GM19467 (cell line): ENCODE measurements around the gene PDGFA.

Experiments used
- ATAC-seq: cut with Tn5 transposase; IDR thresholded peaks from one replicate; pipeline ENCODE4 v1.9.1; 2021; ENCODE audit warnings: mild to moderate bottlenecking, moderate library complexity; ENCODE audit not compliant: unreplicated experiment

PDGFA gene

DNA sequence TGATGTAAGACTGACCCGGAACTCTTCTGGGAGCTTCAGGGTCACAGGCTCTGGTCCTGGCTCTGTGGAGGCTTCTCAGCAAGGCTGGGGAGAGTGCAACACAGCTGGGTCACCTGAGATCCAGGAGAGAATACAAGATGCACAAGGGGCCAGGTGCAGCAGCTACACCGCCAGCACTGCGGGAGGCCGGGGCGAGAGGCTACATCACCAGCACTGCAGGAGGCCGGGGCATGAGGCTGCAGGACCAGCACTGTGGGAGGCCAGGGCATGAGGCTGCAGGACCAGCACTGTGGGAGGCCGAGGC lies 44.3 kb downstream of the PDGFA start:
- ATAC-seq, result no peak

GRCh38 chr7:474605-475424 lies 44.8 kb downstream of the PDGFA start:
- ATAC-seq, result no peak

- no peak for ATAC-seq
These were observed 45.6 kb downstream of the PDGFA start for GRCh38 chr7:473870-474604.

DNA sequence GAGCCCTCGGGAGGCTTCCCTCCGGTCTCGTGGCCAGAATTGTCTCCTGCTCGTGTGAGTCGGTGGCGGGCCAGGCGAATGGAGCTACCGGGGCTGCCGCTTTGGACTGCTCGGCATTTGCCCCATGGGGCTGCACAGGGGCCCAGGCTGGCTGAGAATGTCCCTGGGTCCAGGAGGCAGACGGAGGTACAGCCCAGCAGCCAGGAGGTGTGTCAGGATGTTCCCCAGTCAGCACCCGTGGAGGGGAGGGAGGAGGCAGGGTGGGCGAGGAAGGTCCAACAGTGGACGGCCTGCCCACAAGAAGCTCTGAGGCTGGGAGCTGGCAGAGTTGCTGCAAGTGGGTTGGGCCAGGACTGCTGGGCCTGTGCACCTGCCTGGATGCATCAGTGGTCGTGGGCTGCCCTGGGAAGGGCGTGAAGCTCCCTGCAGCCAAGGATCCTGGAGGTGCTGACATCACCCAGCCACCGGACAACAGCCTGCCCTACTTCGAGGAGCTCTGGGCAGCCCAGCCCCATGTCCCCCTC lies 46.4 kb downstream of the PDGFA start:
- no peak for ATAC-seq

- no peak for ATAC-seq
These were observed 47.0 kb downstream of the PDGFA start for GRCh38 chr7:472640-472957.

DNA sequence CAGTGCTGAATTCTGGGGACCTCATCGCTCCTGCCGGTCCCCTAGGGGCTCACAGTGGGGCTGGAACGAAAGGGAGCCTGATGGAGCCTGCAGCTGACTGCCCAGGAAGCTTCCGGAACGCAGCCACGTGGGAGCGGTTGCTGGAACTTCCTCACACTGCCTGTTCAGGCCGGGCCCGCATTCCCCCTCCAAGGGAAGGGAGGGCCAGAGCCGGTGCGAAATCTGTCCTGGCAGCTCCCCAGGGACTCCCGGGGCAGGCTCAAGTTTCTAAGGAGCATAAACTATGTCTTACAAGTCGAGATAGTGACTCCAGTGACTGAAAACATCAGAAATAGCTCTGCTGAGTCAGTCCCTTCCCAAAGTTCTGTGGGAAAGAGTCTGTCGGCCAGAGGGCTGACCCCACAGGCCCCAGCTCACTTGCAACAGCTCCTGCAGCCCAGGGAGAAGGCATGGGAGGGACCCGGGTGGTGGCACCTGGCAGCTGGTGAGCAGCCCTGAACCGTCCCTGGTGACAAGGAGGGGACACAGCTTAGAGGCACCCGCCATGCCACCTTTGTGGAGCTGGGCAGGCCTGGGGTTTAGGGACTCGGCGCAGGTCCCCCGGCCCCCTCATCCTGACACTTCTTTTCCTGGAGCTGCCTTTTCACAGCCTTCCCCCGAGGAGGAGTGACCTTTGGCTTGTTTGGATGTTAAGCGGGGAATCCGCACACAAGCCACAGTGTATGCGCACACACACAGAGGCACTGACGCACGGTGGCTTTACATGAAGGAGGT lies 47.6 kb downstream of the PDGFA start:
- ATAC-seq, result no peak

DNA sequence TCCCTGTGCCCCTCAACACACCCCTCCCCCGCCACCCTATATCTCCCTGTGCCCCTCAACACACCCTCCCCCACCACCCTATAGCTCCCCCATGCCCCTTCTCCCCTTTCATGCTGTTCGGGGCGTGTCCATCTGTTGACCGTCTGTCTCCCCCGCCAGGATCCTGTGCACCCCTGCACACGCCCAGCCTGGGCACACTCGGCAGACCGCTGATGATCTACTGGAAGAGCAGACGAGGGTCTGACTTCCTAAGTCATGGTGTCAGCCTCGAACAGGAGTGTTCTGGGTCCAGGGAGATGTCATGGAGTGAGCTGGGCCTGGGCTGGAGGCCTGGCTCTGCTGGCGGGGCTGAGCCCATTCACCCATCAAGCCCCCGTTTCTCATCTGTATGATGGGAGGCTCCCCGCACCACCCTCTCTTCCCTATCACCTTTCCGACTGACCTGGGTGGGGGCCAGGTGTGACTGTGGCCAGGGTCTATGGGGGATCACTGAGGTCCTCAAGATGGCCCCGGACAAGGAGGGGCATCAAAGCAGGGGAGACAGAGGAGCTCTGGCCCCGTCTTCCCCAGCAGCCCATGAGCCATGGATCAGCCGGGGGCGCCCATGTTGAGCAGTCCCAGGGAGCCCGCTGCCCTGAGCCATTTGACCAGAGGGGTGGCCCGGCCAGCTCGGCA lies 48.3 kb downstream of the PDGFA start:
- no peak for ATAC-seq

GRCh38 chr7:469563-469961 lies 50.1 kb downstream of the PDGFA start:
- no peak for ATAC-seq

DNA sequence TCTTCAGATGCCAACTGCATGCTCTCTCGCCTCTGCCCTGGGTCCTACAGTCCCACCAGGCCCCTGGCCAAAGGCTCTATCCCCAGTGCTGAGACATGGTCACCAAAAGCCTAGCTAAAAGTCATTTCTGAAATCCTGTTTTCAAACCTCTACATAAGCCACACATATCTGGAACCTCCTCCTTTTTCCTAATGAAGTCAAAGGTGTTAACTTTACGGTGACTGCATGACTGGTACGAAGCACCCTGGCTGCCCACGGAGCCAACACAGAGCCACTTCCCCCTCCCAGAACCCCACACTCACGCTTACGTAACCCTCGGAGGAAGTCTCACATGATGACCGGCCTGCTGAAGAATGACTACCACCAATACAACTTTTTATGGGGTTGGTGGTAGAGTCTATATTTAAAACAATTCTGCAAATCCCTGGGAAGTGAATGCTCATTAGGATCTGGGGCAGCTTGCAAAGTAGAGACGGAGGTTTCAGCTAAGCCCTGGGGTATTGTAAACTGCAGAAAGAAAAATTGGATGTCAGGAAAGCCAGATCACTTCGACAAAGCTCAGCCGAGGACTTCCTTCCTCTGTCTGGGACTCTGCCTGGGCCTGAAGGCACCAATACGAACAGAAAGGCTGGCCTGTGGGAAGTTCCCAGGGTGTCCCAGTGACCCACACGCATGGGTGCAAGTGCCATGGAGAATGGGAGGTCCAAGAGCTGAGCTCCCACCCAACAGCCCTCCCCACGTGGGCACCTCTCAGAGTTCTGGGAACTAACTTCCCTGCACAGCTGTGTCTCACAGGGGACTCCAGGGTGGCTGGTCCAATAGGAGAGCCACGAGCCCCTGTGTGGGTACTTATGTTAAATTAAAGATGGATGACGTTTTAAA lies 50.7 kb downstream of the PDGFA start:
- no peak for ATAC-seq

- ATAC-seq, result no peak
These were observed 51.6 kb downstream of the PDGFA start for GRCh38 chr7:467856-468545.

DNA sequence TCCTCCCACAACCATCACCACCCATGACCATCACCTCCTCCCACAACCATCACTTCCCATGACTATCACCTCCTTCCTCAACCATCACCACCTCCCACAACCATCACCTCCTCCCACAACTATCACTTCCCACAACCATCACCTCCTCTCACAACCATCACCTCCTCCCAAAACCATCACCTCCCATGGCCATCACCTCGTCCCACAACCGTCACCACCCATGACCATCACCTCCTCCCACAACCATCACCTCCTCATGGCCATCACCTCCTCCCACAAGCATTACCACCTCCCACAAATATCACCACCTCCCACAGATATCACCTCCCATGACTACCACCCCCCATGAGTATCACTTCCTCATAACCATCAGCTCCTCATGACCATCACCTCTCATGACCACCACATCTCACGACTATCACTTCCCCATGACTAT lies 52.2 kb downstream of the PDGFA start:
- ATAC-seq, result no peak

DNA sequence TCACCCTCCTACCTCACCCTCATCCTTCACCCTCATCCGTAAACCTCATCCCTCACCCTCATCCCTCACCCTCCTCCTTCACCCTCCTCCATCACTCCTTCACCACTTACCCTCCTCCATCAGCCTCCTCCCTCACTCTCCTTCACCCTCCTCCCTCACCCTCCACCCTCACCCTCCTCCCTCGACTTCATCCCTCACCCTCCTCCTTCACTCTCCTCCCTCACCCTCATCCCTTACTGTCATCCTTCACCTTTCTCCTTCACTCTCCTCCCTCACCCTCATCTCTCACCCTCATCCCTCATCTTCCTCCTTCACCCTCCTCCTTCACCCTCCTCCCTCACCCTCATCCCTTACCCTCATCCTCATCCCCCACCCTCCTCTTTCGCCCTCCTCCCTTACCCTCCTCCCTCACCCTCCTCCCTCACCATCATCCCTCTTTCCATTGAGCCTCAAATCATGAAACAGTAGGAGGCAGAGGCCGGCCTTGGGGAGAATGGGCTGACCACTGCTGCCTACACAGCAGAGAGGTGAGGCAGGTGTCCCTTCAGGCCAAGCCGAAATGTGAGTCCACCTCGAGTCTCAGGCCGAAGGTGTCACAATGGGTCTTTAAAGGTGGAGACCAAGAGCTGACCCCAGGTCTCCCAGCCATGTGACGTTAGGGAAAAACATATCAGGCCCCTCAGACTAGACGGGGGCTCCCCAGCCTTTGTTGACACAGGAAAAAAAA lies 53.0 kb downstream of the PDGFA start:
- no peak for ATAC-seq

DNA sequence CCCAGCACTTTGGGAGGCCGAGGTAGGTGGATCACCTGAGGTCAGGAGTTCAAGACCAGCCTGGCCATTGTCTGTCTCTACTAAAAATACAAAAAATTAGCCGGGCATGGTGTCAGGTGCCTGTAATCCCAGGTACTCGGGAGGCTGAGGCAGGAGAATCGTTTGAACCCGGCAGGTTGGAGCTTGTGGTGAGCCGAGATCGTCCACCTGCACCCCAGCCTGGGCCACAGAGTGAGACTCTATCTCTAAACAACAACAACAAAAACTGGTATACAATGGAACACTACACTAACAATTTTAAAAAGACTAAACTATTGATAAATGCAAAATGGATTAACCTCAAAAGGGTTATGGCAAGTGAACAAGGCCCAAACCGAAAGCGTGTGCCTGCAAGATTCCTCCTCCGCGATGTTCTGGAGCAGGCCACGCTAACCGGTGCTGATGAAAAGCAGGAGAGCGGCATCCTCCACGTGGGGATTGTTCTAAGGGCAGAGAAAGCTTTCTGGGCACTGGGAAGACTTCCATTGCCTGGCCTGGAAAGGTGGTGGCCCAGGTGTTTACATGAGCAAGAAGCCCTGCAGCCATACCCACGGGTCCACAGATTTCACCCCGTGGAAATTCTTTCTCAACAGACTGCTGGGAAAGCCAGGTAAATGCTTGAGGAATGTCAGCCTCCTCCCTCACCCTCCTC lies 53.8 kb downstream of the PDGFA start:
- ATAC-seq, result no peak

GRCh38 chr7:464454-465401 lies 54.9 kb downstream of the PDGFA start:
- ATAC-seq, result no peak

- no peak for ATAC-seq
These were observed 55.7 kb downstream of the PDGFA start for GRCh38 chr7:463817-464453.

DNA sequence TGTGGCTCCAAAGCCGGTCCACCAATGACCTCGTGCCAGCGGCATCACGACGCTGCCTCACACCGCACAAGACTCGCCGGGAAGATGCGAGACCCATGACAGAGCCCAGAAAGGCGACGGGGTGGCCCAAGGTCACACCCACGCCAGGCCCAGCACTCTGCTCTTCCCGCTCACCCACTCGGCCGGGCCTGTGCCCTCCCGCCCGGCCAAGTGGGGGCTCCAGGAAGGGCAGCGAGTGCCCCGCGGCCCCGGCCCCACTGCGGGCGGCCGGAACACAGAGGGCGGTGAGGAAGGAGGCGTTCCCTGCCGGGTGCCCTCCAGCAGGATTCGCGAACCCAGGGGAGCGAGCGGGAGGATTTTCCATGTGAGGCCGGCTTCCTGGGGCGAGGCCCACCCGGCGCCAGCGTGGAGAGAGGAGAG lies 56.3 kb downstream of the PDGFA start:
- no peak for ATAC-seq
